VCaP (cell line): ENCODE results near the gene GPR108.

Experiments used
- H3K27ac ChIP-seq: fragments of 450-650 bp; 2 replicates; pipeline ENCODE4 v1.5.1; 2017
- TF ChIP-seq, protein P1 (sequence below): fragments of 450-650 bp; conservative IDR thresholded peaks from 2 replicates; pipeline ENCODE4 v1.5.1; 2017; ENCODE audit warnings: mild to moderate bottlenecking, moderate library complexity

Gene GPR108

DNA sequence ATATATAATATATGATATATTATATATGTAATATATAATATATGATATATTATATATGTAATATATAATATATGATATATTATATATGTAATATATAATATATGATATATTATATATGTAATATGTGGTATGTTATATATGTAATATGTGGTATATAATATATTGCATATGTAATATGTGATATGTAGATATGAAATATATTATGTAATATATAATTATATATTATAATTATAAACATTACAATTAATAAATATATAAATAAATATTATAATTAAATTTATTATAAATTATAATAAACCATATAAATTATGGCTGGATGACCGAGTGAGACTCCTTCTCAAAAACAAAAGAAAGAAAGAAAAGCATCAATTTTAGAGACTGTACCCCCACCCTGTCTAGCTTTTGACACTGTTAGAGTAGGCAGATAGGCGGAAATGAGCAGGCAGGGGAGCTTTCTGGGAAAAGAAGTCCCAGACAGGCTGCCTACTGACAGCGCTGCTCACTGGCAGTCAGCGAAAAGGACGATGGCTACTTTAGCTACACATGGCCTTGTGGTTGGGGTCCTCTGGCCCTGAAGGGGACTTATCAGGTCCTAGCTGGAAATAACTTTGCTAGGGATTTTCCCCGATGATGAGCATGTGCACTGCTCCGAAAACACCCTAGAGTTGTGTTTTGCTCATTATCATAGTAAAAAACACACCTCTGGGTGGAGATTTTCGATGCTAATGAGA lies 36.6 kb downstream of the GPR108 start:
- H3K27ac ChIP-seq: no peak overlapping the region
- TF ChIP-seq, protein P1, sequence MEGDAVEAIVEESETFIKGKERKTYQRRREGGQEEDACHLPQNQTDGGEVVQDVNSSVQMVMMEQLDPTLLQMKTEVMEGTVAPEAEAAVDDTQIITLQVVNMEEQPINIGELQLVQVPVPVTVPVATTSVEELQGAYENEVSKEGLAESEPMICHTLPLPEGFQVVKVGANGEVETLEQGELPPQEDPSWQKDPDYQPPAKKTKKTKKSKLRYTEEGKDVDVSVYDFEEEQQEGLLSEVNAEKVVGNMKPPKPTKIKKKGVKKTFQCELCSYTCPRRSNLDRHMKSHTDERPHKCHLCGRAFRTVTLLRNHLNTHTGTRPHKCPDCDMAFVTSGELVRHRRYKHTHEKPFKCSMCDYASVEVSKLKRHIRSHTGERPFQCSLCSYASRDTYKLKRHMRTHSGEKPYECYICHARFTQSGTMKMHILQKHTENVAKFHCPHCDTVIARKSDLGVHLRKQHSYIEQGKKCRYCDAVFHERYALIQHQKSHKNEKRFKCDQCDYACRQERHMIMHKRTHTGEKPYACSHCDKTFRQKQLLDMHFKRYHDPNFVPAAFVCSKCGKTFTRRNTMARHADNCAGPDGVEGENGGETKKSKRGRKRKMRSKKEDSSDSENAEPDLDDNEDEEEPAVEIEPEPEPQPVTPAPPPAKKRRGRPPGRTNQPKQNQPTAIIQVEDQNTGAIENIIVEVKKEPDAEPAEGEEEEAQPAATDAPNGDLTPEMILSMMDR: no peak

DNA sequence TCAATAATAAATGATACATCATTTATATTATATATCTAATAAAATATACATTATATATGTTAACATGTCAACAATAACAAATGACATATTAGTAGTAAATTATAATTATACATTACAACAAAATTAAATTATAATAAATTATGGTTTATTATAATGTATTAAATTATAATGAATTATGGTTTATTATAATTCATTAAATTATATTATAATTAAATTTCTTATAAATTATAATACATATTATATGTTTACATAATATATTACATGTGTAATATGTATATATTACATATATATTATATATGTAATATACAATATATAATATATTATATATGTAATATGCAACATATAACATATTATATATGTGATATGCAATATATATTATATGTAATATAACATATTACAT lies 37.4 kb downstream of the GPR108 start:
- H3K27ac ChIP-seq: no peak overlapping the region
- TF ChIP-seq, protein P1: no peak

DNA sequence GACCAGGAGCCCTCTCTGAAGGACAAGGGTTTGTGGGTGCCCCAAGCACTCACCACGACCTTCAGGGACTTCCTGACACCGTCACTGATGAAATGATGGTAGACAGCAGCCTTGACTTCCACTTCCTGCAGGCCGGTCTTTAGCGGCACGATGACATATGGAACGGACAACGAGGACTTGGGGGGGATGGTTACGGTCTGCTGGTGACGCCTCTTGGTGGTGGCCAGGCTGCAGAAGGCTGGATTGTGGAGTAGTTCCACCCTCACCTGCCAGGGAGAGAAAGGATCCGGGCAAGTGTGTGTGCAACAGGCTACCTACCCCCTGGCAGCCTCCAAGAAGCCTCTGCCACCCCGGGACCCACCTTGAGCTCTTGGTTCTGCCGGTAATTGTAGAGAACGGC lies 40.1 kb downstream of the GPR108 start:
- TF ChIP-seq, protein P1: no peak
- no peak overlapping the region for H3K27ac ChIP-seq

DNA sequence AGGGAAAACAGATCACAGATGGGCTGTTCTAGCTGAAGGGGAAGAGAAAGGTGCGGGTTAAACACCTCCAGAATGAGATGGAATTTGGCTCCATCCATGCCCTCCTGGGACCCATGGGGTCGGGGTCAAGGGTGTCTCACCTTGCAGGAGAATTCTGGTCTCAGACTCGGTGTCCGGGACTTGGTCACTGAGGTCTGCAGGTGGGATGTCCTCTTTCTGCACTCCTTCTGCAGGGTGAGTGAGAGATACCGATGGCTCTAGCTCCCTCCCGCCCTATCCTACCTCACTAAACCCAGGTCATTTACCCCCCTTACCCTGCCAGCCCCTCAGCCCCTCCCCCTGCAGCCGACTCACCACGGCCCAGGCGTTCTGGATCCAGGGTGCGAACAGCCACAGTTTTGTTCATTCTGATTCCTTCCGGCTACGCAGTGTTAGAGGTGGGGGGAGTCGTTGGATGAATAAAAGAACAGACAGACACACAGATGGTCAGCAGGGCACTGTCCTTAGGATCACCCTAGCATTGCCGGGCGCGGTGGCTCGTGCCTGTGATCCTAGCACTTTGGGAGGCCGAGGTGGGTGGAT lies 41.0 kb downstream of the GPR108 start:
- H3K27ac ChIP-seq: no peak overlapping the region
- TF ChIP-seq, protein P1: no peak

- H3K27ac ChIP-seq: no peak overlapping the region
- TF ChIP-seq, protein P1: no peak
Measured at GRCh38 chr19:6694147-6694815, 43.1 kb downstream of the GPR108 start.

DNA sequence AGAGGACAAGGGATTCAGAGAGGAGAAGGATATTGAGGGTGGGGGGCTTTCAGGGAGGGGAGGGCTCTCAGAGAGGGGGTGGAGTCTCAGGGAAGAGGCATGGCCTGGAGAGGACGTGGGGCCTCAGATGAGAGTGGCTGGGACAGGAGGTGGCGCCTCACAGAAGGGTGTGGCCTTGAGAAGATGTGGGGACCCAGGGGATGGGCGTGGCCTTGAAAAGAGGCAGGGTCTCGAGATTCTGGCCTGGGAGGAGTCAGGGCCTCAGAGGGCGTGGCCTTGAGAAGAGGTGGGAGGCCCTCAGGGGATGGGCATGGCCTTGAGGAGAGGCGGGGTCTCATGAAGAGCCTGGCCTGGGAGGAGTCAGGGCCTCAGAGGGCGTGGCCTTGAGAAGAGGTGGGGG lies 43.7 kb downstream of the GPR108 start:
- no peak overlapping the region for H3K27ac ChIP-seq
- TF ChIP-seq, protein P1: no peak

GRCh38 chr19:6693056-6693471 lies 44.3 kb downstream of the GPR108 start:
- TF ChIP-seq, protein P1: no peak
- no peak overlapping the region for H3K27ac ChIP-seq
